HepG2 (cell line): Measurements from ENCODE around the gene YIPF1. TPM values are rescaled to one million over a fixed set of nuclear protein-coding genes. Genes with fewer than 3 reads are reported as not detected.

Source experiments
- ATAC-seq: fragments of 200-7000 bp; cut with Tn5 transposase; 3 replicates; pipeline ENCODE4 v1.9.1; 2020; ENCODE audit warnings: mild to moderate bottlenecking, moderate library complexity
- BruUV-seq: library from RNA; stranded (reverse); fragments of 400-500 nt; replicated peaks from 2 replicates; lab custom pipeline; 2021; lab: Mats Ljungman, UMichigan
- CTCF ChIA-PET: fragments of 300-600 bp; formaldehyde crosslinking; extraction: SDS; loops from one replicate; lab custom pipeline; 2021; ENCODE audit warnings: low total read pairs, inconsistent platforms, low intra/inter-chr PET ratio; lab: Yijun Ruan, JAX
- POLR2A ChIA-PET: fragments of 350-600 bp; sonication (Branson Sonifier 250); formaldehyde crosslinking; loops from one replicate; lab custom pipeline; 2020; ENCODE audit warnings: antibody characterized with exemption, inconsistent platforms; lab: Yijun Ruan, JAX
- DNase-seq: peaks from one replicate; pipeline ENCODE4 v3.0.0-alpha.2; 2015; ENCODE audit warnings: low spot score
- FAIRE-seq: peaks from 3 replicates; lab custom pipeline; 2011; peaks lifted over from hg19 to GRCh38; lab: Jason Lieb, UNC
- H2AFZ ChIP-seq: one replicate; pipeline ENCODE4 v1.6.1; 2011; ENCODE audit warnings: low read length, inconsistent platforms
- H3K27ac ChIP-seq: fragments of 300-600 bp; 3 replicates; pipeline ENCODE4 v1.8.0; 2011; ENCODE audit warnings: mixed run types, mild to moderate bottlenecking, mixed read lengths, low read length, inconsistent platforms; ENCODE audit not compliant: insufficient read depth; ENCODE audit errors: extremely low read length
- H3K27me3 ChIP-seq, 2 experiments: fragments of 200-600 bp in 1 of 2; 2 replicates in 1 of 2; 3 replicates in 1 of 2; pipeline versions ENCODE4 v1.6.0 to v1.8.0; 2011; ENCODE audit warnings: low read length in 2 of 2, mild to moderate bottlenecking in 2 of 2, moderate library complexity in 2 of 2, inconsistent platforms in 1 of 2; ENCODE audit not compliant: insufficient read depth in 2 of 2, control insufficient read depth in 1 of 2
- H3K36me3 ChIP-seq, 2 experiments: fragments of 200-600 bp in 1 of 2; replicated peaks in 1 of 2; 2 replicates in 1 of 2; 3 replicates in 1 of 2; pipeline versions ENCODE4 v1.5.1 to v1.8.0; 2011; ENCODE audit warnings: low read length in 2 of 2, inconsistent platforms in 1 of 2; ENCODE audit not compliant: insufficient read depth in 2 of 2, control insufficient read depth in 1 of 2
- H3K4me1 ChIP-seq: 2 replicates; pipeline ENCODE4 v1.5.1; 2012; ENCODE audit warnings: low read length, inconsistent platforms; ENCODE audit not compliant: insufficient read depth
- H3K4me2 ChIP-seq: 2 replicates; pipeline ENCODE4 v1.6.0; 2011; ENCODE audit warnings: low read depth, low read length, inconsistent platforms
- H3K4me3 ChIP-seq, 3 experiments: fragments of 200-600 bp in 1 of 3; sonication (generic), shearing (Covaris generic) in 1 of 3; replicated peaks in 1 of 3; 2 replicates each; pipeline ENCODE4 v1.5.1; 2011 to 2016; ENCODE audit warnings: low read length in 3 of 3, inconsistent platforms in 2 of 3, low read depth in 2 of 3, mild to moderate bottlenecking in 2 of 3, control low read depth in 1 of 3, mixed read lengths in 1 of 3; ENCODE audit not compliant: insufficient read depth in 1 of 3
- H3K79me2 ChIP-seq: one replicate; pipeline ENCODE4 v1.6.1; 2011; ENCODE audit warnings: low read length, inconsistent platforms; ENCODE audit not compliant: insufficient read depth
- H3K9ac ChIP-seq: 2 replicates; pipeline ENCODE4 v1.6.0; 2011; ENCODE audit warnings: mild to moderate bottlenecking, low read depth, low read length, inconsistent platforms; ENCODE audit not compliant: insufficient read depth
- H3K9me3 ChIP-seq: 2 replicates; pipeline ENCODE4 v1.5.1; 2012; ENCODE audit warnings: mild to moderate bottlenecking, low read length
- H4K20me1 ChIP-seq: 2 replicates; pipeline ENCODE4 v1.6.0; 2011; ENCODE audit warnings: inconsistent platforms, mild to moderate bottlenecking, low read length, moderate library complexity; ENCODE audit not compliant: insufficient read depth
- REPIN1 ChIP-seq: sonication (generic); formaldehyde crosslinking; IDR thresholded peaks from 2 replicates; pipeline ENCODE4 v1.8.0; 2022; ENCODE audit warnings: missing genetic modification reagents, low read depth, mild to moderate bottlenecking, borderline replicate concordance
- TOPORS ChIP-seq: sonication (generic); formaldehyde crosslinking; IDR thresholded peaks from 2 replicates; pipeline ENCODE4 v1.8.0; 2023; ENCODE audit warnings: mild to moderate bottlenecking, missing genetic modification reagents
- WGBS: methylation state at CpG from one replicate; pipeline ENCODE4 v1.1.6; 2017; ENCODE audit warnings: low lambda C conversion rate; 5-methylcytosine and 5-hydroxymethylcytosine counted together
- in situ Hi-C: cut with HindIII; loops from 2 replicates; pipeline ENCODE4 v1.10.0; 2017; ENCODE audit warnings: low pct_unique_long_range_greater_than_20kb; ENCODE audit not compliant: extremely low pct_ligation_motif_present
- intact Hi-C: fragments of 100-400 bp; cut with micrococcal nuclease; formaldehyde crosslinking; loops from one replicate; pipeline ENCODE4 v1.10.0; 2022; ENCODE audit not compliant: unreplicated experiment
- polyA plus RNA-seq, 8 experiments: library from polyadenylated mRNA; depleted of rRNA in 3 of 8; stranded (reverse) in 7 of 8; unstranded in 1 of 8; fragments of >200 nt; fragmentation: Illumina TruSeq in 4 of 8; extraction: Trizol in 4 of 8; gene quantifications; 2 replicates each; pipeline versions ENCODE4 v1.2.1 to v1.2.3, GENCODE V29; 2011 to 2016; ENCODE audit warnings: low read depth in 4 of 8, missing spikeins in 1 of 8, mixed read lengths in 1 of 8; ENCODE audit not compliant: insufficient read depth in 1 of 8
- total RNA-seq, 5 experiments: library from RNA; depleted of rRNA; stranded (reverse); fragments of >200 nt; fragmentation: Illumina TruSeq; extraction: Trizol; gene quantifications; 2 replicates each; pipeline ENCODE4 v1.2.3, GENCODE V29; 2016; ENCODE audit warnings: low read depth in 1 of 5
- TF ChIP-seq, protein P1 (sequence below): sonication (generic); formaldehyde crosslinking; IDR thresholded peaks from 2 replicates; pipeline ENCODE4 v1.4.0; 2020; ENCODE audit warnings: missing genetic modification reagents
- TF ChIP-seq, protein P2 (sequence below): IDR thresholded peaks from 2 replicates; pipeline ENCODE4 v1.6.1; 2016; ENCODE audit warnings: missing compliant biosample characterization, missing genetic modification reagents, borderline replicate concordance
- TF ChIP-seq, protein P3 (sequence below): sonication (generic); formaldehyde crosslinking; IDR thresholded peaks from 2 replicates; pipeline ENCODE4 v1.4.0; 2020; ENCODE audit warnings: missing genetic modification reagents, mild to moderate bottlenecking, borderline replicate concordance
- TF ChIP-seq, protein P4 (sequence below): sonication (generic); formaldehyde crosslinking; IDR thresholded peaks from 2 replicates; pipeline ENCODE4 v1.9.0; 2021; ENCODE audit warnings: missing genetic modification reagents, mild to moderate bottlenecking, borderline replicate concordance

The YIPF1 gene
- total and polyA plus RNA-seq, 2 of the 13 experiments (the other 11 are each of a cell fraction or from before 2014, with no cell fraction given), result 21.1 to 31.9 TPM

DNA sequence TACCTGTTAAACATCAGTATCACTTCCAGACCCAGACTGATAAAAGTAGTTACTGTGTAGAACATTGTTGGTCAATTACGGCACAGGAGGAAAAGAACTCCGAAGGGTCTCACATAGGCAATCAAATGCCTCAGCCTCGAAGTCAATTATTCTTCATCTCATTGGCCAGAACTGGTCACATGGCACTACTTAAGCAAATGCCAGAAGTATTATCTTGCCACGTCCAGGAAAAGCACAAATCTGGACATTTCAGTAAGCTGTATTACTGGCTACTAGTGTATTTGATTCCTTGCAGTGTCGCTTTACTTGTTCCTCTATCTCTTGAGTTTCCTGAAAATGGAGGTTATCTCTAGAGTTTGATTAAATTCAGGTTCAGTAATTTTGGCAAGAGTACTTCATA lies 28.7 kb upstream of the YIPF1 start (continued):
- TF ChIP-seq, protein P1, sequence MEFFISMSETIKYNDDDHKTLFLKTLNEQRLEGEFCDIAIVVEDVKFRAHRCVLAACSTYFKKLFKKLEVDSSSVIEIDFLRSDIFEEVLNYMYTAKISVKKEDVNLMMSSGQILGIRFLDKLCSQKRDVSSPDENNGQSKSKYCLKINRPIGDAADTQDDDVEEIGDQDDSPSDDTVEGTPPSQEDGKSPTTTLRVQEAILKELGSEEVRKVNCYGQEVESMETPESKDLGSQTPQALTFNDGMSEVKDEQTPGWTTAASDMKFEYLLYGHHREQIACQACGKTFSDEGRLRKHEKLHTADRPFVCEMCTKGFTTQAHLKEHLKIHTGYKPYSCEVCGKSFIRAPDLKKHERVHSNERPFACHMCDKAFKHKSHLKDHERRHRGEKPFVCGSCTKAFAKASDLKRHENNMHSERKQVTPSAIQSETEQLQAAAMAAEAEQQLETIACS, result no peak

DNA sequence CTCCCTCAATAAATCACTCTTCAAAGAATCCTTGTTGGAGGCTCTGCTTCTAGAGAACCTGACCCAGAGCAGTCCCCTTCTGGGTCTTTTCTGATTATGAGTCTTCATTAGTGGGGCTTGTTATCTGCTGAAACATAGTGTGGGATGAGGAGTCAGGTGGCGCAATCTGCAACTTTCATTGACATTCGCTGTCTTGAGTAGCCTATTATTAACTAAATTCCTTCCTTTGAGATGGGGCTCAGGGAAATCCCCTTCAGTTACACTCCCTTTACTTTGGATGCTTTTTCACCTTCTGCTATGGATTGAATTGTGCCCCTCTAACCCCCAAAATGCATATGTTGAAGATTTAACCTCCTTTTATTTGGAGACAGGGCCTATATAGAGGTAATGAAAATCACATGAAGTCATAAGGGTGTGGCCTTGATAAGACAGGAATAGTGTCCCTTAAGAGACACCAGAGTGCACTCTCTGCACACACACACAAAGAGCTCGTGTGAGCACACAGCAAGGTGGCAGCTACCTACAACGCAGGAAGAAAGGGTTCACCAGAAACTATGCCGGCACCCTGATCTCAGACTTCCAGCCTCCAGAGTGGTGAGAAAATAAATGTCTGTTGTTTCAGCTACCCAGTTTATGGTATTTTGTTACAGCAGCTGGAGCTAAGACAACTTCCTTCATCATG lies 23.9 kb upstream of the YIPF1 start:
- no peak for ATAC-seq
- H3K79me2 ChIP-seq, result no peaks in the 10 kb centered on the region
- no peak overlapping the region for H3K4me3 ChIP-seq
- no peaks in the 10 kb centered on the region; a peak in 1 of 5 replicates for H3K36me3 ChIP-seq
- intact Hi-C loops (no loop called here), in situ Hi-C loops (no loop called here)
- ChIA-PET CTCF (no interaction called here), POLR2A (interaction anchor here (2.4 kb wide), 1 partner anchor 32 kb away, joined by 9 read pairs; the partner anchor contains the start of gene IFT25)
- H3K4me1 ChIP-seq, result peaks cover 42% of the 10 kb centered on the region
- H3K27me3 ChIP-seq, result no peaks in the 10 kb centered on the region
- no peak overlapping the region for H3K9ac ChIP-seq
- no peak overlapping the region for H3K4me2 ChIP-seq
- WGBS, result 98% methylated on average over 4 of the region's 5 CpGs
- no peak for DNase-seq
- H2AFZ ChIP-seq, result no peak overlapping the region
- H3K9me3 ChIP-seq, result no peaks in the 10 kb centered on the region
- FAIRE-seq, result no peak
- H3K27ac ChIP-seq, result no peak overlapping the region
- no TSS peak for BruUV-seq
- TF ChIP-seq, protein P2, sequence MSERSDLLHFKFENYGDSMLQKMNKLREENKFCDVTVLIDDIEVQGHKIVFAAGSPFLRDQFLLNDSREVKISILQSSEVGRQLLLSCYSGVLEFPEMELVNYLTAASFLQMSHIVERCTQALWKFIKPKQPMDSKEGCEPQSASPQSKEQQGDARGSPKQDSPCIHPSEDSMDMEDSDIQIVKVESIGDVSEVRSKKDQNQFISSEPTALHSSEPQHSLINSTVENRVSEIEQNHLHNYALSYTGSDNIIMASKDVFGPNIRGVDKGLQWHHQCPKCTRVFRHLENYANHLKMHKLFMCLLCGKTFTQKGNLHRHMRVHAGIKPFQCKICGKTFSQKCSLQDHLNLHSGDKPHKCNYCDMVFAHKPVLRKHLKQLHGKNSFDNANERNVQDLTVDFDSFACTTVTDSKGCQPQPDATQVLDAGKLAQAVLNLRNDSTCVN (CRISPR knock-in tag), result no peak
- TF ChIP-seq, protein P3, sequence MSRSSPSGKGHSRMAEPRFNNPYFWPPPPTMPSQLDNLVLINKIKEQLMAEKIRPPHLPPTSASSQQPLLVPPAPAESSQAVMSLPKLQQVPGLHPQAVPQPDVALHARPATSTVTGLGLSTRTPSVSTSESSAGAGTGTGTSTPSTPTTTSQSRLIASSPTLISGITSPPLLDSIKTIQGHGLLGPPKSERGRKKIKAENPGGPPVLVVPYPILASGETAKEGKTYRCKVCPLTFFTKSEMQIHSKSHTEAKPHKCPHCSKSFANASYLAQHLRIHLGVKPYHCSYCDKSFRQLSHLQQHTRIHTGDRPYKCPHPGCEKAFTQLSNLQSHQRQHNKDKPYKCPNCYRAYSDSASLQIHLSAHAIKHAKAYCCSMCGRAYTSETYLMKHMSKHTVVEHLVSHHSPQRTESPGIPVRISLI (CRISPR knock-in tag), result no peak
- TF ChIP-seq, protein P4, sequence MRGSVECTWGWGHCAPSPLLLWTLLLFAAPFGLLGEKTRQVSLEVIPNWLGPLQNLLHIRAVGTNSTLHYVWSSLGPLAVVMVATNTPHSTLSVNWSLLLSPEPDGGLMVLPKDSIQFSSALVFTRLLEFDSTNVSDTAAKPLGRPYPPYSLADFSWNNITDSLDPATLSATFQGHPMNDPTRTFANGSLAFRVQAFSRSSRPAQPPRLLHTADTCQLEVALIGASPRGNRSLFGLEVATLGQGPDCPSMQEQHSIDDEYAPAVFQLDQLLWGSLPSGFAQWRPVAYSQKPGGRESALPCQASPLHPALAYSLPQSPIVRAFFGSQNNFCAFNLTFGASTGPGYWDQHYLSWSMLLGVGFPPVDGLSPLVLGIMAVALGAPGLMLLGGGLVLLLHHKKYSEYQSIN (CRISPR knock-in tag), result no peak
- TF ChIP-seq TOPORS (CRISPR knock-in tag) (no peak), REPIN1 (CRISPR knock-in tag) (no peak)
- no peaks in the 10 kb centered on the region for H4K20me1 ChIP-seq
